ENCODE measurements around the gene ITIH2.

ITIH2 gene

DNA sequence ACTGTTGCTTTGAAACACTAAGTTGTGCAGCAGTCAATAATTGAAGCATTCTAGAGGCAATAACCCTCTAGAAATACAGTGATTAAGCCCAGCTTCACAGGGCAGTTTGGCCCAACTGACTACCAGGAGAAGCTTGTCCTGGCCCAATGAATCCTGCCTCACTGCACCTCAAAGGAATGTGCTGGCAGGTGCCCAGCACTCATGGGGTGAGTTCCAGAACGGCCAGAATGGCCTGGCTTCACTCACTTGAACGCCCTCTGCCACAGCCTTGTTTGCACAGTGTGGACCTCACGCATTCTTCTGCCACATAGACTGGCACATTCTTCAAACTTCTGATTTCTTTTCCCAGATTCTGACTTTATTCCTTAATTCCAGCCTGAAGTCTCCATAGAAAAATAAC, 6.6 kb upstream of the ITIH2 start:
- TF ChIP-seq, protein P1, sequence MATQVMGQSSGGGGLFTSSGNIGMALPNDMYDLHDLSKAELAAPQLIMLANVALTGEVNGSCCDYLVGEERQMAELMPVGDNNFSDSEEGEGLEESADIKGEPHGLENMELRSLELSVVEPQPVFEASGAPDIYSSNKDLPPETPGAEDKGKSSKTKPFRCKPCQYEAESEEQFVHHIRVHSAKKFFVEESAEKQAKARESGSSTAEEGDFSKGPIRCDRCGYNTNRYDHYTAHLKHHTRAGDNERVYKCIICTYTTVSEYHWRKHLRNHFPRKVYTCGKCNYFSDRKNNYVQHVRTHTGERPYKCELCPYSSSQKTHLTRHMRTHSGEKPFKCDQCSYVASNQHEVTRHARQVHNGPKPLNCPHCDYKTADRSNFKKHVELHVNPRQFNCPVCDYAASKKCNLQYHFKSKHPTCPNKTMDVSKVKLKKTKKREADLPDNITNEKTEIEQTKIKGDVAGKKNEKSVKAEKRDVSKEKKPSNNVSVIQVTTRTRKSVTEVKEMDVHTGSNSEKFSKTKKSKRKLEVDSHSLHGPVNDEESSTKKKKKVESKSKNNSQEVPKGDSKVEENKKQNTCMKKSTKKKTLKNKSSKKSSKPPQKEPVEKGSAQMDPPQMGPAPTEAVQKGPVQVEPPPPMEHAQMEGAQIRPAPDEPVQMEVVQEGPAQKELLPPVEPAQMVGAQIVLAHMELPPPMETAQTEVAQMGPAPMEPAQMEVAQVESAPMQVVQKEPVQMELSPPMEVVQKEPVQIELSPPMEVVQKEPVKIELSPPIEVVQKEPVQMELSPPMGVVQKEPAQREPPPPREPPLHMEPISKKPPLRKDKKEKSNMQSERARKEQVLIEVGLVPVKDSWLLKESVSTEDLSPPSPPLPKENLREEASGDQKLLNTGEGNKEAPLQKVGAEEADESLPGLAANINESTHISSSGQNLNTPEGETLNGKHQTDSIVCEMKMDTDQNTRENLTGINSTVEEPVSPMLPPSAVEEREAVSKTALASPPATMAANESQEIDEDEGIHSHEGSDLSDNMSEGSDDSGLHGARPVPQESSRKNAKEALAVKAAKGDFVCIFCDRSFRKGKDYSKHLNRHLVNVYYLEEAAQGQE (IDR thresholded peaks at IDR 0.05; ENCODE audit: insufficient replicate concordance, low read depth): no peak
- TF ChIP-seq GABPA (IDR thresholded peaks at IDR 0.05; ENCODE audit: low read depth): no peak
- TF ChIP-seq, protein P2, sequence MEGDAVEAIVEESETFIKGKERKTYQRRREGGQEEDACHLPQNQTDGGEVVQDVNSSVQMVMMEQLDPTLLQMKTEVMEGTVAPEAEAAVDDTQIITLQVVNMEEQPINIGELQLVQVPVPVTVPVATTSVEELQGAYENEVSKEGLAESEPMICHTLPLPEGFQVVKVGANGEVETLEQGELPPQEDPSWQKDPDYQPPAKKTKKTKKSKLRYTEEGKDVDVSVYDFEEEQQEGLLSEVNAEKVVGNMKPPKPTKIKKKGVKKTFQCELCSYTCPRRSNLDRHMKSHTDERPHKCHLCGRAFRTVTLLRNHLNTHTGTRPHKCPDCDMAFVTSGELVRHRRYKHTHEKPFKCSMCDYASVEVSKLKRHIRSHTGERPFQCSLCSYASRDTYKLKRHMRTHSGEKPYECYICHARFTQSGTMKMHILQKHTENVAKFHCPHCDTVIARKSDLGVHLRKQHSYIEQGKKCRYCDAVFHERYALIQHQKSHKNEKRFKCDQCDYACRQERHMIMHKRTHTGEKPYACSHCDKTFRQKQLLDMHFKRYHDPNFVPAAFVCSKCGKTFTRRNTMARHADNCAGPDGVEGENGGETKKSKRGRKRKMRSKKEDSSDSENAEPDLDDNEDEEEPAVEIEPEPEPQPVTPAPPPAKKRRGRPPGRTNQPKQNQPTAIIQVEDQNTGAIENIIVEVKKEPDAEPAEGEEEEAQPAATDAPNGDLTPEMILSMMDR (IDR thresholded peaks at IDR 0.05; ENCODE audit: insufficient read depth, low read length): no peak
- no peak for TF ChIP-seq SPI1 (IDR thresholded peaks at IDR 0.05; ENCODE audit: borderline replicate concordance, low read depth)
- no peak for TF ChIP-seq POLR2AphosphoS5 (IDR thresholded peaks at IDR 0.05; ENCODE audit: low read depth)
- Histone ChIP-seq H3K27me3 (ENCODE audit: insufficient read depth, poor library complexity, severe bottlenecking) (no peaks in the 10 kb centered on the region), H3K27ac (replicated peaks) (no peak overlapping the region), H3K4me3 (replicated peaks; ENCODE audit: insufficient read depth, low read length) (no peak overlapping the region)
- no peak for DNase-seq (ENCODE audit: low read depth in 1 of 2, low spot score in 1 of 2)

DNA sequence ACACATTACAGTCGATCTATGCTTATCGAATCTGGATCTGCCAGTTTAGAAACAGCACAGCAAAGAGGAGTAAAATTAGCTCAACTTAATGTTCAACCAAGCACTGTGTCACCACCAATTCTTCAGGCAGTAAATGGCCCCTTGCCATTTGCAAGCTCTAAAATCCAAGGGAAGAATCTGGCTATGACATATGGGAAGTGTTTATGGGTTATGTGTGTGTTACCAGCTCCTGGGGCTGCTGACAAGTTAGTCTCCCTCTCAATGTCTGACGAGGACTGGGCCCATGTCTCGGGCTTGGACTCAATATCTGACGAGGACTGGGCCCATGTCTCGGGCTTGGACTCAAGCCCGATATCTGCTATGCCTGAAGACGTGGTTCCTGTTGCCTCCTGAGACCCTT, 5.7 kb upstream of the ITIH2 start:
- Histone ChIP-seq H3K27me3 (ENCODE audit: insufficient read depth, poor library complexity, severe bottlenecking) (no peaks in the 10 kb centered on the region), H3K4me3 (replicated peaks; ENCODE audit: insufficient read depth, low read length) (no peak overlapping the region), H3K27ac (replicated peaks) (no peak overlapping the region)
- DNase-seq (ENCODE audit: low read depth in 1 of 2, low spot score in 1 of 2): no peak
- TF ChIP-seq, protein P2 (IDR thresholded peaks at IDR 0.05; ENCODE audit: insufficient read depth, low read length): no peak
- TF ChIP-seq SPI1 (IDR thresholded peaks at IDR 0.05; ENCODE audit: borderline replicate concordance, low read depth) (no peak), GABPA (IDR thresholded peaks at IDR 0.05; ENCODE audit: low read depth) (no peak)
- TF ChIP-seq, protein P1 (IDR thresholded peaks at IDR 0.05; ENCODE audit: insufficient replicate concordance, low read depth): no peak

DNA sequence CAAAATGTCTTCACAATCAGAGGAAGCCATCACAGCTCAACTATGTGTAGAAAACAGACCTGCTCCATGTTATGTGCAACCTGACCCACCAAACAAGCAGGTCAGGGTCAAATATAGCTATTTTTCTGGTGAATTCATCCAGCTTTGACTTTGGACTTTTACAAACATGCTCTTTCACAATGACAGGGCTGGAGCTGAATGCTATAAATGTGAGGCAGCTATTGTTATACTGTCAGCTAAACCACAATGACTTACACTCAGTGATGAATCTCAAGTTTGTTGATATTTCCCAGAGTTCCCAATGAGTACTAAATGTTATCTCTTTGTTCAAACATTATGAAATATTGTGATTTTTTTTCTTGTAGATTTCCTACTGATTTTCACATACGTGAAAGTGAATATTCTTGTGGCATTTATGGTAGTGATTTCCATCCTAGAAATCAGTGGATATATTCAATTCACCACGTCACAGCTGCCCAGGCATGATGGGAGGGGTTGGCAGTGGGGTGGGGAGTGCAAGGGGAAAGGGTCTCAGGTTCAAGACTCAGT, 2.5 kb upstream of the ITIH2 start:
- no peak for TF ChIP-seq SPI1 (IDR thresholded peaks at IDR 0.05; ENCODE audit: borderline replicate concordance, low read depth)
- TF ChIP-seq POLR2AphosphoS5 (IDR thresholded peaks at IDR 0.05; ENCODE audit: low read depth): no peak
- no peak for TF ChIP-seq GABPA (IDR thresholded peaks at IDR 0.05; ENCODE audit: low read depth)
- TF ChIP-seq, protein P2 (IDR thresholded peaks at IDR 0.05; ENCODE audit: insufficient read depth, low read length): no peak
- TF ChIP-seq, protein P1 (IDR thresholded peaks at IDR 0.05; ENCODE audit: insufficient replicate concordance, low read depth): no peak
- Histone ChIP-seq H3K27ac (replicated peaks) (no peak overlapping the region), H3K4me3 (replicated peaks; ENCODE audit: insufficient read depth, low read length) (no peak overlapping the region), H3K27me3 (ENCODE audit: insufficient read depth, poor library complexity, severe bottlenecking) (no peaks in the 10 kb centered on the region)
- DNase-seq (ENCODE audit: low read depth in 1 of 2, low spot score in 1 of 2): no peak
